ENCODE measurements around the gene OBSCN.
"Not testable (repeated sequence)": the region's sequence is repeated elsewhere in the genome, so short reads cannot be mapped to it uniquely, and the experiment has no call there.

Gene OBSCN

DNA sequence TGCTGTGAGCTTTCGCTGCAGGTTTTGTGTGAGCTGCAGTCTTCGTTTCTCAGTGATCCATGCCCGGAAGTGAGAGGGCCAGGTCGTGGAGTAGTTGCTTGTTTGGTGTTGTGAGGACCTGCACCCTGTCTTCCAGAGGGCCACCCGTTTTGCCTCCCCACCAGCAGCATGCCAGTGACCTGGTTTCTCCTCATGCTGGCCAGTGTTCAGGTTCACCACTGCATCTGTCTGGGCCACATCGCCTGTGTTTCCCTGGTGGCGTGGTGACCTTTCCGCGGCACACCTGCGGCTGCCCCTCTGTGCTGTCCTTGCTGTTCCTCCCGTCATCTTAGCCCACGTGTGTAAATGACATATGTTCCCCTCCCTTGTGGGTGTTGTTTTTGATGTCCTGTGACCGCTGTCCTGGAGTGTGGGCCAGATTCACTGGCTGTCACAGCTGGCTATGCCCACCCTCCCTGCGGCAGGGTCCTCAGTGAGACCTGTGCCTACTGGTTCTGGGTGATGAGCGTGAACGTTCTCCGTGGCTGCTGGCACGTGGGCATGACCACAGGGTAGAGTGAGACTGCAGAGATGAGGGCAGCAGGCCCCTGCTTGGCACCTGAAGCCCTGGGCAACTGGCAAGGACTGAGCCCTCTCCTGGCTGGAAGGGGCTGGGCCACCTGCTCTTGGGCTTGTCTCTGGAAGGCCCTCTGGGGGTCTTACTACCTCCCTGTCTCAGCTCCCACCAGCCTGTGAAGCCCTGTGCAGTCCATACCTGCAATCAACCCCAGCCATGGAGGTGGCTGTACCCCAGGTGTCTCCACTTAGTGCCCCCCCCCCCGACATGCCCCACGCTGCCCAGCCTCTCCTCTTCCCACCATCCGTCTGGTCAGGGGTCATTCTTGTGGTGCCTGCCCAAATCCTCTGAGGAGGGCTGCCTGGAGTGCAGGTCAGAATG is 35.0 kb upstream of the OBSCN start:
- DNase-seq = no peak

DNA sequence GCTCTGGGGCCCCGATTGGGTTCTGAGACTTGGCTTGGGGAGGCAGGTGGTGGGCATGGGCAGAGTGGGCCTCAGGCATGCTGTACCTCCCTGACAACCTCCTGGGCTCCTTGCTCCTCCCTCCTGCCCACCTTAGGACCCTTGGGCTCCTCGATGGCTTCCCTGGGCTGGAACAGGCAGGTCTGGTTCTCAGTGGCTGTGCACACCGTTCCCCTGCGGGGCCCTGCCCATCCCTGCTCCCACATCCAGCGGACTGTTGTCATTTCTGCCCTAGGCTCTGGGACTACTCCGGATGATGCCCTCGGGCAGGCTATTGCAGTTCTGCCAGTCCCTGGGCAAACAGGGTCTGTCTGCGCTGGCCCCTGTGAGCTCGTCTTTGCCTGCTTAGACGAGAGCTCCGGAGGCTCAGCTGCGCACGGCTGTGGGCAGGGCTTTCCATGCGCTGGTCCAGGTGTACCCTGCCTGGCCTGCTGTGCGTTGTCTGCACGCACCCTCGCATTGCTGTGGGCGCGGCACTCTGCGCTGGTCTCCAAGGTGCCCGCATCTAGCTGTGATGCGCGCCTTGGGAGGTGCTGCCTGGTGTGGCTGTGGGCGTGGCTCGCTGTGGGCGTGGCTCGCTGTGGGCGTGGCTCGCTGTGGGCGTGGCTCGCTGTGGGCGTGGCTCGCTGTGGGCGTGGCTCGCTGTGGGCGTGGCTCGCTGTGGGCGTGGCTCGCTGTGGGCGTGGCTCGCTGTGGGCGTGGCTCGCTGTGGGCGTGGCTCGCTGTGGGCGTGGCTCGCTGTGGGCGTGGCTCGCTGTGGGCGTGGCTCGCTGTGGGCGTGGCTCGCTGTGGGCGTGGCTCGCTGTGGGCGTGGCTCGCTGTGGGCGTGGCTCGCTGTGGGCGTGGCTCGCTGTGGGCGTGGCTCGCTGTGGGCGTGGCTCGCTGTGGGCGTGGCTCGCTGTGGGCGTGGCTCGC is 34.0 kb upstream of the OBSCN start:
- not testable (repeated sequence) for DNase-seq

DNA sequence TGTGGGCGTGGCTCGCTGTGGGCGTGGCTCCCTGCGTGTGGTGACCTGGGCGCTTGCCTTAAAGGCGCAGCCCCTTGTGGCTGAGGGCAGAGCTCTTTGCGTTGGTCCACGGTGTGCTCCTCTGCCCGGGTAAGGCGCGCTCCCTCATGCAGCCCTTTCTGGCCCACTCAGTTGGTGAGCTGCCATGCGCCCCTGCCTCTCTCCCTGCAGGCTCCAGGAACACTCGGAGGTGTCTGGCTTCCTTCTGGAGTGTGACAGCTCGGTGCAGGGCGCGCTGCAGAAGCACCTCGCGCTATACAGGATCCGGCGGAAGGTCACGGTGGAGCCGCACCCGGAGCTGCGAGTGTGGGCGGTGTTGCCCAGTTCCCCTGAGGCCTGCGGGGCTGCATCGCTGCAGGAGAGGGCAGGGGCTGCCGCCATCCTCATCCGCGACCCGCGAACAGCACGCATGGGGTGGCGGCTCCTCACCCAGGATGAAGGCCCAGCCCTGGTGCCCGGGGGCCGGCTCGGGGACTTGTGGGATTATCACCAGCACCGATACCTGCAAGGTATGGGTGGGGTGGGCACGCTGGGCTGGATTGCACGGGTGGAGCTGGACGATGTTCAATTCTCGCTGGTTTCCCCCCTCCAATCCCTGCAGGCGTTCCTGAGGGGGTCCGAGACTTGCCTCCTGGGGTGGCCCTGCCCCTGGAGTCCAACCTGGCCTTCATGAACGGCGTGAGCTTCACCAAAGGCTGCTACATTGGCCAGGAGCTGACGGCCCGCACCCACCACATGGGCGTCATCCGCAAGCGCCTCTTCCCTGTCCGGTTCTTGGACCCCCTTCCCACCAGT is 33.1 kb upstream of the OBSCN start:
- DNase-seq = no peak

DNA sequence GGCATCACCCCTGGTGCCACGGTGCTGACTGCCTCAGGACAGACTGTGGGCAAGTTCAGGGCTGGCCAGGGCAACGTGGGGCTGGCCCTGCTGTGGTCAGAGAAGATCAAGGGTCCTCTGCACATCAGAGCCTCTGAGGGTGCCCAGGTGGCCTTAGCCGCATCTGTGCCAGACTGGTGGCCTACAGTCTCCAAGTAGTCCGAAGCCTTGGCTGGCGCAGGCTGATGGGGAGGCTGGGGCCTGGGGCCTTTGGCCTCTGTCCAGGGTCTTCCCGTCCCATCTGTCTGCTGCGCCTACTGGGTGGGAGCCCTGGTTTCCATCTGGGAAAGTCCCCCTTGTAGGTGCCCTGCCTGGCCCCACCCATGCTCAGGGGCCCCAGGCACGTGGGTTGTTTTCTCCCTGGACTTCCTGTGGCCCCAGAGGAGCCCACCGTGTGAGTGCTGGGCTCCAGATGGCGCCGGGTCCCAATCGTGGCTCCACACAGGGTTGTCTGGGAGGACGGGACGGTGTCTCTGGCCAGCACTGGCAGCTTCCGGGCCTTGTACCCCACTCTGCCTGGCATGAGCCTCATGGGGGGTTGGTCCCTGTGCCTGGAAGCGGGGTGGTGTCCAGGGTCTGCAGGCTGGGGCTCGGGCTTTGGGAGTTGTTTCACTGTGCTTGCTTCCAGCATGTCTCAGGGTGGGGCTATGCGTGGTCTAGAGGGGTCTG is 32.4 kb upstream of the OBSCN start:
- no peak for DNase-seq

DNA sequence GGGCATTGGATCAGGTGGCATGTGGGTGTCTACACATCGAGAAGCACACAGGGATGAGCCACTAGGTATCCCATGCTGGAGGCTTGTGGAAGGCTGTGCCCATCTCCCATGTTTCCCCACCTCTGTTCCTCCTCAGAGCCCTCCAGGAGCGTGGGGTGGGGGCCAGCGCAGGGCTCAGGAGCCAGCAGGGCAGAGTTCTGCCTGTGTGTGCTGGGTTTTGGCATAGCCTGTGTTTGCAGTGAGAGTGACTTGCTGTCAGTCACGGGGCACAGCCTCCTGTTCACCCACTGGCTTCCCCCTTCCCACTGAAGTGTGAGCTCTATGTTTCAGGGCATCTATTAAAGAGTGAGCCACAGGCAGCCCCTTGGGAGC is 31.8 kb upstream of the OBSCN start:
- no peak for DNase-seq

DNA sequence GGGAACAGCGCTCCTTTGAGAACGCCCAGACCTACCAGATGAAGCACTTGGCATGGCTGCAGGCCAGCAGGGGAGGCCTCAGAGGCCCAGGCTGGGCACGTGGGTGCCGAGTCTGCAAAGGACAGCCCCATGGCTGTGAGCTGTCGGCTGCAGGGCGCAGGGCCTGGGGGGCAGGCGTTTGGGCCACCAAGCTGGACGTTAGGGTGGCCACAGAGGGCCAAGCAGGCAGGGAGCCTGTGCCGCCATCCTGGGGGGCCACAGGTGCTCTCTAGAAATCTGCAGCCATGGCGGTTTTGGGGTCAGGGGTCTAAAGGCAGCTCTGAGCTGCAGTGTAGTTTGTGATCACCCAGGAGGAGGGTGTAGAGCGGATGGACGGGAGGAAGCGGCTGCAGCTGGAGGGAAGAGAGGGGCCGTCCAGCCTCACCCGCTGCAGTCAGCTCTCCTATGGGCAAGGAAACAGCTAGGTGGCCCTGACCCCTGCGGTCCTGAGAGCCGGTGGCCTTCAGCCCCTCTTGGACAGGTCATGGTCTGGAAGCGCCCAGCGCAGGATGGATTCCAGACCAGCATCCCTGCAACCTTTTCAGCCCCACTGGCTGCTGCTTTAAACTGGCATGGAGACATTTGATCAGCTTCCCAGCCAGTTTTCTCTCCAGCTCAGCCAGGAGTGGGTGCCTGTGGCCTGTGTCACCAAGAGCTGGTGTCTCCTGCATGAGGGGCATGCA is 31.2 kb upstream of the OBSCN start:
- no peak for DNase-seq

DNA sequence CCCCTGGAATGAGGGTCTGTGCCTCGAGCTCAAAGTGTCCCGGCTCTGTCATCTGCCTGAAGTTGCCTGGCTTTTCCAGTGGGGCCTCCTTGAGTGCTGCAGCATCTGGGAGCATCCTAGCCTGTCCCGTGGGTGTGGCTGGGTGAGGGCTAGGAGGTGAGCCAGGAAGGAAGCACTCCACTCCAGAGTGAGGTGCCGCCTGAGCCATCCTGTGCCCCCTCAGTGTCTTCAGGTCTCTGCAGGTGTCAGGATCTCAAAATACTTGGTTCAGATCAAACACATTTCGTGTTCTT is 30.7 kb upstream of the OBSCN start:
- no peak for DNase-seq

DNA sequence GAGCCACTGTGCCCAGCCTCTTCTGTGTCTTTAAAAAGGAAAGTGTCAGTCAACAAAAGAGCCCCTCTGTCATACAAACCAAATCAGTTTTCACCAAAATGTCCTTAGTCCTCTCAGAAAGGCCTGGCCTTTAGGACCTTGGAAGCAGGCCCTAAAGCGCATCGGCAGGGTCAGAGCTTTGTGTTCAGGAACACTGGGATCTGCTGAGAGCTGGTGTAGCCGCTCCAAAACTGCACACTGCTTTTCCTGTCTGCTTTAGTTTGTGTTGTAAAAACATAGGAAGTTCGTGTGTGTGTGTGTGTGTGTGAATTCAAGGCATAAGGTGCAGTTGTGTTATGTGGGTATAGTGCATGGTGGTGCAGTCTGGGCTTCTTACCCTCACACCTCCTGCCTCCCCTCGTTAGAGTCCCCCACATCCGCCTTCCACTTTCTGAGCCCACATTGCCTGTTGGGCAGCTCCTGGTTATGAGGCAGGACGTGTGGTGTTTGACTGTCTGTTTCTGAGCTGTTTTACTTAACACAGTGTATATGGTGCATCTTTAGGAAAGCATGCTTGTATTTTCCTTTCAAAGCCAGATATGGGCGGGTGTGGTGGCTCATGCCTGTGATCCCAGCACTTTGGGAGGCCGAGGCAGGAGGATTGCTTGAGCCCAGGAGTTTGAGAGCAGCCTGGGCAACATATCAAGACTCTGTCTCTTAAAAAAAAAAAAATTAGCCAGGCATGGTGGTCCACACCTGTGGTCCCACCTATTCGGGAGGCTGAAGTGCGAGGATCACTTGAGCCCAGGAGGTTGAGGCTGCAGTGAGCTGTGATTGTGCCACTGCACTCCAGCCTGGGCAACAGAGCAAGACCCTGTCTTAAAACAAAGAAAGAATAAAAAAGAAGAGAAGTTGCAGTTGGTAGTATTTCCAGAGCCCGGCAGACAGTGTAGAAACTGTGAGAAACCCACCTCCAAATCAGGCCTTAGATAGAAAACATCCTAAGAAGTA is 29.8 kb upstream of the OBSCN start:
- no peak for DNase-seq

DNA sequence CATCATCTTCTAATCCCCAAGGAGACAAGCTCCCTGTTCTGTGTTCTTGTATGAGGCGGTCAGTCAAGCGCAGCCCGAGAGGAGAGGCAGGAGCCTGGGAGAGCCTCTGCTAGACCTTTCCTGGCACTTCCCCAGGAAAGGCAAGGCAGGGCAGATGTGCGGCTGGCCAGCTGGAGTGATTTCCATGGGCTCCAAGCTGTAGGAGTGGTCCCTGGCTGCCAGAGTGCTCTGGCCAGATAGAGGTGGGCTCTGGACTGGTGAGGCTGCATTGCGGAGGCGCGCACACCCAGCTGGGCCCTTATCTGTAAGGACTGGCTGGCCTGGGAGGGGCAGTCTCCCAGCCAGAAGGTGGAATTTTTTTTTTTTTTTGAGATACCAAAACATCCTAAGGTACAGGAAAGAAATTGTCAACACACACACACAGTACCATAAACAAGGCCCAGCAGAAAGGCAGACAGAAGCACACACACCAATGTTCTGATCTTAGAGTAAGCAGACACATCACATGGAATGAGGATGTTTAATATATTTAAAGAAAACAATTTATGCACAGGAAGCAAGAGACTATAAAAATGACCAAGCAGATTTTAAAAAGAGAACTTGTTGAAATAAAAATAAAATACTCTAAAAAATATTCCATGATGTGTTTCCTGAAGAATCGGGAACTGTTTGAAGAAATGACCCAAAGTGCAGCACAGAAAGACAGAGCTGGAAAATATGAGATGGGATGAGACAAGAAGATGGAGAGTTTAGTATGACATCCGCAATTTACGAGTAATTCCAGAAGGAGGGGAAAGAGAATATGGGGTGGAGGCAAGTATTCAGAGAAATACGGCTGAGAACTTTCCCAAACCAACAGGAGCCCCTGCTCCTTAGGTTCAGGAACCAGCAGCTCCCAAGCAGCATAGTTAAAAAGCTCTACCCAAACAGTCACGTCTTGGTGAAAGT is 28.8 kb upstream of the OBSCN start:
- DNase-seq = no peak

DNA sequence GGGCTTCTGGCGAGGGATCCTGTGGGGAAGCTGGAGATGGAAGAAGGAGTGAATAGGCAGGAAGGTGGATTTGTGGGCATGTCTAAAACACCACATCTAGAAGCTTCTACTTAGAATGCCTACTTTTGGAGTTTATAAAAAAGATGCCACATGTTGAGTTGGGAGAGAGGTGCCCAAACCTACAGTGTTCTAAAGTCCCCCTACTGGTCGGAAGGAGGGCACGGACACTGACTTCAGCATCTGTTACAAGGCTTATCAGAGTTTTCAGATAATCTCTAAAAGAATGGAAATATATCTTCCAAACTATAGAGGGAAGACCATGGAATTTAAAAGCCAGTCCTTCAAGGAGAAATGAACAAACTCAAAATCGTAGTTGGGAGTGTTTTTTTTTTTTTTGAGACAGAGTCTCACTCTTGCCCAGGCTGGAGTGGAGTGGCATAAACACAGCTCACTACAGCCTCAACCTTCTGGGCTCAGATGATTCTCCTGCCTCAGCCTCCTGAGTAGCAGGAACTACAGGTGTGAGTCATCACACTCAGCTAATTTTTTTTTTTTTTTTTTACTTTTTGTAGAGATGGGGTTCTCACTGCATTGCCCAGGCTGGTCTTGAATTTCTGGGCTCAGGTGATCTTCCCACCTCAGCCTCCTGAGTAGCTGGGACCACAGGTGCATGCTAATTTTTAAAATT is 27.4 kb upstream of the OBSCN start:
- DNase-seq = no peak

DNA sequence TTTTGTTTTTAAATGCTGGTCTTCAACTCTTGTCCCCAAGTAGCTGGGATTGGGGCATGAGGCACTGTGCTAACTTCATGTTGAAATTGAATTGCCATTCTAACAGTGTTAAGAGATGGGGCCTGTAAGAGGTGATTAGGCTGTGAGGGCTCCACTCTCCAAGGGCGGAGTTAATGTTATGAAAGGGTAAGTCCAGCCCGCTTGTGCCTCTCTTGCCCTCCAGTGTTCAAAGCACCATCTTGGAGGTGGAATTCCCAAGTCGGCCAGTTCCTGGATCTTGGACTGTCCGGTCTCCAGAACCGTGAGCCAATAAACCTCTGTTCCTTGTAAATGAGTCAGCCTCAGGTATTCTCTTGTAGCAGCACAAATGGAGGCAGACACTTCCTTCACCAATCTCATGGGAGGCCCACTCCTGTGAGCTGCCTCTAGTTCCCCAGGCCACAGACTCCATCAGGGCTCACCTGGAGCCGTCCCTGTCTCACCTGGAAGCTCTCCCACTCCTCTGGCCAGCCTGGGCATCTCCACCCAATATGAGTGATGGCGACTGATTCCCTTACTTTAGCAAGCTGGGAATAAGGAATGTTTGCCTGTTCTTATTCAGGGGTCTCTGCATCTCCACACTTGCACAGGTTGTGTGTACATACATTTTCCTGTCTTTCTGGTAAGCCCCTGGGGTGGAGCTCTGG is 26.7 kb upstream of the OBSCN start:
- DNase-seq = no peak

DNA sequence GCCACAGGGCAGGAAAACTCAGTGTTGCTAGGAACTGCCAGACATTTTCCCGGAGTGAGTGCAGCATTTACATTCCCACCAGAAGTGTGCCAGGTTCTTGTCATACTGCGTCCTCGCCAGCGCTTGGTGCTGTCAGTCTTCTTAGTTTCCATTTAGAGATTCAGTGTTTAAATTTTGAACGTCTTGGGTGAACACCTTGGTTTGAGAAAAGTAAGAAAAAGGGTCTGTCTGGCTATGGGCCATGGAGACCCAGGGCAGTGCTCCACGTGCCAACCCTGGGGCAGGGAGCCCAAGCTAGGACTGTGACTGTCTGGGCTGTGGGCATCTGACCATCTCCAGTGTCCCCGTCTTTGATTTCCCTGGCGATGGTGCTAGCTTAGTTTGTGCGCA is 26.2 kb upstream of the OBSCN start:
- DNase-seq = no peak

DNA sequence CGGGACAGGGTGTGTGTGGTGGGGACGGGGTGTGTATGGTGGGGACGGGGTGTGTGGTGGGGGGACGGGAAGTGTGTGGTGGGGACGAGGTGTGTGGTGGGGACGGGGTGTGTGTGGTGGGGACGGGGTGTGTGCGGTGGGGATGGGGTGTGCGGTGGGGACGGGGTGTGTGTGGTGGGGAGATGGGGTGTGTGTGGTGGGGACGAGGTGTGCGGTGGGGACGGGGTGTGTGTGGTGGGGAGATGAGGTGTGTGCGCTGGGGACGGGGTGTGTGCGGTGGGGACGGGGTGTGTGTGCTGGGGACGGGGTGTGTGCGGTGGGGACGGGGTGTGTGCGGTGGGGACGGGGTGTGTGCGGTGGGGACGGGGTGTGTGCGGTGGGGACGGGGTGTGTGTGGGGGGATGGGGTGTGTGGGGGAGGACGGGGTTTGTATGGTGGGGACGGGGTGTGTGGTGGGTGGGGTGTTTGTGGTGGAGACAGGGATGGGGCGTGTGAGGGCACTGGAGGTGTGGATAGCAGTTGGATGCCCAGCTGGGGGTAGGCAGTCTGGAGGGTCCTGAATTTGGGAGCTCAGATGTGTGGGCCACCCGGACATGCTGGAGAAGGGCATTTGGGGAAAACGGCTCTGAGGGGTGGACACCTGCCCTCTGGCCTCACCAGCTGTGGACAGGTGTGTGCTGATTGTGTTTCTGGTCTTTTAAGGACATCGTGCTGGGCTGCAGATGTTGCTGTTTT is 25.4 kb upstream of the OBSCN start:
- no peak for DNase-seq

DNA sequence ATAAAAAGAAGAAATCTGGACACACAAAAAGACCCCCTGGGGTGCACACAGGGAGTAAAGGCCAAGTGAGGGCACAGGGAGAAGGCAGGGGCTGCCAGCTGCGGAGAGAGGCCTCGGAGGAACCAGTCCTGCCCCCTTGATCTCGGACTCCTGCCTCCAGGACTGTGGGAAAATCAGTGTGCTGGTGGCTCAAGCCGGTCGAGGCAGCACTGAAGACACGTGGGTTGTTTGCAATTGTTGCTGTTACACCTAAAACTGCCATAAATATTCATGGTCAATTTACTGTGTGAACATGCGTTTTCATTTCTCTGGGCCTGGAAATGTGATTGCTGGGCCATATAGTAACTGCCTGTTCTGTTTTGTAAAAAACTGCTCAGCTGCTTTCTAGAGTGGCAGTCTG is 23.7 kb upstream of the OBSCN start:
- DNase-seq = no peak

DNA sequence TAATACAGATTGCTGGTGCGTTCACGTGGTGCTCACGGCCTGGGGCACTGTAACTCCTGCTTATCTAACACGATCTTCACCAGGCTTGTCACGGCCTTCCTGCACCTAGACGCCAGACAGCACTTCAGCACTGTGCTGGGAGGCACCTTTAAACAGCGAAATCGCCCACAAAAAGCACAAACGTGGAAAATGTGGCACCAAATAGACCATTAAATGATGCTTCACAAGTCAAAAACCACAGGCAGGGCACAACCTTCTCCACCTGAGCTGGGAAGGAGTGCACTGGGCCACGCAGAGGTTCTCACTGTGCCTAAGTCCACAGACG is 22.2 kb upstream of the OBSCN start:
- no peak for DNase-seq

DNA sequence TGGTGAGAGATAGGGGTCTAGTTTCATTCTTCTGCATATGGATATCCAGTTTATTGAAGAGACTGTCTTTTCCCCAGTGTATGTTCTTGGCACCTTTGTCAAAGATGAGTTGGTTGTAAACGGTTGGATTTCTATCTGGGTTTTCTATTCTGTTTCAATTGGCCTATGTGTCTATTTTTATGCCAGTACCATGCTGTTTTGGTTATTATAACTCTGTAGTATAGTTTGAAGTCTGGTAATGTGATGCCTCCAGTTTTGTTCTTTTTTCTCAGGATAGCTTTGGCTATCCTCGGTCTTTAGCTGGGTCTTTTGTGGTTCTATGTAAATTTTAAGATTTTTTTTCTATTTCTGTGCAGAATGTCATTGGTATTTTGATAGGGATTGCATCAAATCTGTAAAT is 19.6 kb upstream of the OBSCN start:
- DNase-seq = not testable (repeated sequence)

DNA sequence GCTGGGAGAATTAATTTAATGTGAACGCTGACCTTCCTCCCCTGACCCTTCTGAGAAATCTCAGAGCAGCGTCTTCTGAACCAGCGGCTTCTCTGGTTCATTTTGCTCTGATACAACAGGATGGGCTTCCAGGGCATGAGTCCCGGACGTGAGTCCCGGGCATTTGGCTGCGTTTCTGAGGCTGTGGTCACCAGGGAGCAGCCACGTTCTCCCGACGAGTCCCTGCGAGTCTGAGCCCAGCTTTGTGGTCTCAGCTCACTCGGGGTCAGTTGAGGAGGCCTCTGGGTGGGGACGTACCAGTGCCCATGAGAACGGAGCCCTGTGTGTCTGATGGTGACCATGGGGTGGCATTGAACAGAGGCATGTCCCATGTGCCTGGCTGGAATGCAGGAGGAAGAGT is 17.7 kb upstream of the OBSCN start:
- DNase-seq = no peak

DNA sequence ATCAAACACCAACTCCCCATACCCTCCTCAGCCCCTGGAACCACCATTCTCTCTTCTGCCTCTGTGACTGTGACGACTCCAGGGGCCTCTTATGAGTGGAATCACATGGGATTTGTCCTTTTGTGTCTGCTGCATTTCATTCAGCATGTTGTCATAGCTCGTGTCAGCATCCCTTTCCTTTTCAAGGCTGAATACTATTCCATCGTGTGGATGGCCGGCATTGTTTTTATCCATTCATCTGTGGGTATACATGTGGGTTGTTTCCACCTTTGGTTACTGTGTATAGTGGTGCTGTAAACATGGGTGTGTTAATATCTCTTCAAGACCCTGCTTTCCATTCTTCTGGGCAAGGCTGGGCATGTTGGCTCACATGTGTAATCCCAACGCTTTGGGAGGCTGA is 17.1 kb upstream of the OBSCN start:
- DNase-seq = no peak

Measured in midbrain (tissue), 1 donor.